Measurements from ENCODE around the gene ZNF469. TPM values are rescaled to one million over a fixed set of nuclear protein-coding genes. Genes with fewer than 3 reads are reported as not detected.

Gene ZNF469
- polyA plus RNA-seq, 1 donor from 2014 or later, result not detected

- Histone ChIP-seq H3K27ac (ENCODE audit: low read length) (no peak overlapping the region), H3F3A (ENCODE audit: insufficient read depth, low read length, poor library complexity, severe bottlenecking) (no peaks in the 10 kb centered on the region), H3K9me2 (ENCODE audit: insufficient read depth, low read length) (no peaks in the 10 kb centered on the region), H3K9me3 (ENCODE audit: low read length) (no peaks in the 10 kb centered on the region), H3K27me3 (ENCODE audit: insufficient read depth, low read depth, low read length) (no peaks in the 10 kb centered on the region), H4K20me1 (ENCODE audit: insufficient read depth) (no peaks in the 10 kb centered on the region), H2AFZ (ENCODE audit: low read depth, low read length) (no peak overlapping the region), H3K9ac (ENCODE audit: low read length) (no peak overlapping the region), H3K79me2 (replicated peaks; ENCODE audit: insufficient read depth, low read length) (no peaks in the 10 kb centered on the region), H3K4me3 (ENCODE audit: low read length) (no peak overlapping the region), H3K4me2 (ENCODE audit: low read length) (no peak overlapping the region), H3K36me3 (ENCODE audit: insufficient read depth, low read length) (no peaks in the 10 kb centered on the region)
- TF ChIP-seq MXI1 (conservative IDR thresholded peaks at IDR 0.05; ENCODE audit: poor library complexity, severe bottlenecking) (no peak), REST (IDR thresholded peaks at IDR 0.05; ENCODE audit: borderline replicate concordance) (no peak), CTCF (IDR thresholded peaks at IDR 0.05; ENCODE audit: poor library complexity, severe bottlenecking) (no peak), TAF1 (IDR thresholded peaks at IDR 0.05; ENCODE audit: low read depth) (no peak), POLR2AphosphoS5 (IDR thresholded peaks at IDR 0.05) (no peak), EZH2 (IDR thresholded peaks at IDR 0.05; ENCODE audit: borderline replicate concordance, insufficient read depth, low read length, poor library complexity, severe bottlenecking) (no peak), EP300 (conservative IDR thresholded peaks at IDR 0.05; ENCODE audit: poor library complexity, severe bottlenecking) (no peak), SMC3 (conservative IDR thresholded peaks at IDR 0.05; ENCODE audit: poor library complexity) (no peak)
Measured at GRCh38 chr16:88361775-88362174, 21.0 kb upstream of the ZNF469 start.

GRCh38 chr16:88363239-88363891 is 19.4 kb upstream of the ZNF469 start:
- H3K36me3 ChIP-seq (ENCODE audit: insufficient read depth, low read length), result no peaks in the 10 kb centered on the region
- H3K27me3 ChIP-seq (ENCODE audit: insufficient read depth, low read depth, low read length), result no peaks in the 10 kb centered on the region
- H3F3A ChIP-seq (ENCODE audit: insufficient read depth, low read length, poor library complexity, severe bottlenecking), result no peaks in the 10 kb centered on the region
- H2AFZ ChIP-seq (ENCODE audit: low read depth, low read length), result no peak overlapping the region
- no peak overlapping the region for H3K9ac ChIP-seq (ENCODE audit: low read length)
- H3K4me3 ChIP-seq (ENCODE audit: low read length), result no peak overlapping the region
- H3K9me3 ChIP-seq (ENCODE audit: low read length), result no peaks in the 10 kb centered on the region
- H3K9me2 ChIP-seq (ENCODE audit: insufficient read depth, low read length), result no peaks in the 10 kb centered on the region
- H3K79me2 ChIP-seq (replicated peaks; ENCODE audit: insufficient read depth, low read length), result no peaks in the 10 kb centered on the region
- no peak overlapping the region for H3K4me2 ChIP-seq (ENCODE audit: low read length)
- no peak overlapping the region for H3K27ac ChIP-seq (ENCODE audit: low read length)
- H4K20me1 ChIP-seq (ENCODE audit: insufficient read depth), result no peaks in the 10 kb centered on the region
- TF ChIP-seq MXI1 (conservative IDR thresholded peaks at IDR 0.05; ENCODE audit: poor library complexity, severe bottlenecking) (no peak), SMC3 (conservative IDR thresholded peaks at IDR 0.05; ENCODE audit: poor library complexity) (no peak), RAD21 (conservative IDR thresholded peaks at IDR 0.05) (no peak), TAF1 (IDR thresholded peaks at IDR 0.05; ENCODE audit: low read depth) (no peak)

All from neural cell (in vitro differentiated cells).